HG03196 (cell line): Measurements from ENCODE around the gene IBA57.

Source experiments
- ATAC-seq: cut with Tn5 transposase; IDR thresholded peaks from one replicate; pipeline ENCODE4 v1.9.1; 2021; ENCODE audit not compliant: unreplicated experiment

The IBA57 gene

DNA sequence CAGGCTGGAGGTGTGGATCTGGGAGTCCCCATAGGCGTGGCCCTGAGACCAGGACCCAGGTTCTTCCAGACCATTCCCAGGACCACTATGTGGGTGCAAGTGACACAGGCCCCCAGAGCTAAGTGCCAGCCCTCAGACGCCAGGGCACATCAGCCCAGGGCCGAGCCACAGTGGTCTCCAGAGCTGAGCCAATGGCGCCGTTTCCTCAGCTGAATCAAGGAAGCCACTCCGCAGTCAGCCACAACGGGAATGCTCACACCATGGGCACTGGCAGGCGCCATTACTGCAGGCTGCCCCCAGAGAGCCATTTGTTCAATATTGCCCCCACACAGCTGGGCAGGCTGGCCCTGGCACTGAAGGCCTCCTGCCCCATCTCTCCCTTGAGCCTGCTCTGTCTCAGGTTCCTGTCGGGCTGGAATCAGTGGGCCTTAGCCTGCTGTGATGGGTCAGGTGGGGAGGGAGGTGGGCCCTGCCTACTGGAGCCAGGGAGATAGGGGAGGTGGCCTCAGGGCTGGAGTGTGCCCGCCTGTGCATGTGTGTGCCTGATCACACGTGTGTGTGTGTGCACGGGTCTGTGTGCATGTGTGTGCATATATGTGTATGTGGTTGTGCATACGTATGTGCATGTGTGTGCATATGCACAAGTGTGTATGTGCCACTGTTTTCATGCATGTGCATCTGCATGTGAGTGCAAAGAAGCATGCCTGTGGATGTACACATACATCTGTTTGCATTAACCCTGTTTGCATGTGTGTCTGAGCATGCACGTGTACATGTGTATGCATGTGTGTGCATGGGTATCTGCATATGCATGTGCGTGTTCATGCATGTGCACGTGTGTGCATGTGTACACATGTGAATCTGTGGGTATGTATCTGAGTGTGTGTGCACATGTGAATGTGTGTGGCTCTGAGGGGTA is 9.7 kb upstream of the IBA57 start:
- no peak for ATAC-seq

DNA sequence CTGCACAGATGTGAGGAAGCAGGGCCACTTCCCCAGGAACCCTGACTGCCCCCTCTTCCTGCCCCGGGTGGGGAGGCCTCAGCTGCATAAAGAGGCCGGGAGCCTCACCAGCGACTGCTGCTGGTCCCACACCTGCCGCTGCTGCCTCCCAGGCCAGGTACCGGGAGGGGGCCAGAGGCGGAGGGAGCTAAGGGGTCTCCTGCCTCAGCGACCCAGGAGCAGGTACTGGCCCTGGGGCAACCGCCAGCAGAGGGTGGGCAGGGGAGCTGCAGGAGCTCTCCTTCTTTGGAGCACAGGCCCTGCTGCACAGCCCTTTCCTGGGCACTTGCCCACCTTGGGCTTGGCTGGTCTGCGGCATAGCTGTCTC is 9.1 kb upstream of the IBA57 start:
- ATAC-seq, result no peak

DNA sequence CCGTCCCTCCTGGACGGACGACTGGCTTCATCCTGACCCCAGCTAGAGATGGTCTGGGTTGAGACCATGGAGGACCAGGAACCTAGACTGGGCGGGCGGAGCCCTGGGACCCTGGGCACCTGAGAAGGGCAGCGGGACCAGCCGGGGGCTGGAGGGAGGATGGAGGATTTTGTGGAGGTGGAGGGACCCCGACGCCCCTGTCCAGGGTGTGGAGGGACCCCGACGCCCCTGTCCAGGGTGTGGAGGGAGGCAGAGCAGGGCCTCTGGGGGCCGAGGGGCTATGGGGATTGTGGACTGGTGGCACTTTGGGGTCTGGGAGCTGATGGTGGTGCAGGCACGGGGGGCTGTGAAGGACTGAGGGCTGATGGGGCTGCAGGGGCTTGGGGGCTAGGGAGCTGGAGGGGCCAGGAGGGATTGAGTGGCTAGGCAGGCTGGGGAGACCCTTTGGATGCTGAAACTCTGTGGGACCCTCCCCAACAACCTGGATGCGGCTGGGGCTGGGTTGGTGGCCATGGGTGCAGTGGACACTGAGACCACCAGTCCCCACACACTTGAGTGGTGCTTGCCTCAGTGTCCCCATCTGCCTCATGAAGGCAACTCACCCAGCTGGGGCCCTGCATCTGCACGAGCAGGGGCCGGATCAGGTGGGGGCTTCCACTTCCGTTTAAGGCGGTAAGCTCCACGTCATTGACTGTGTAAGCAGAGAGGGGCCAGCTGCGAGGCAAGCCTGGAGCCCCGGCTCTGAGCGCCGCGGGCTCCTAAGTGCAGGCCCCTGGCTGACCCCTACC is 8.5 kb upstream of the IBA57 start:
- ATAC-seq, result no peak

DNA sequence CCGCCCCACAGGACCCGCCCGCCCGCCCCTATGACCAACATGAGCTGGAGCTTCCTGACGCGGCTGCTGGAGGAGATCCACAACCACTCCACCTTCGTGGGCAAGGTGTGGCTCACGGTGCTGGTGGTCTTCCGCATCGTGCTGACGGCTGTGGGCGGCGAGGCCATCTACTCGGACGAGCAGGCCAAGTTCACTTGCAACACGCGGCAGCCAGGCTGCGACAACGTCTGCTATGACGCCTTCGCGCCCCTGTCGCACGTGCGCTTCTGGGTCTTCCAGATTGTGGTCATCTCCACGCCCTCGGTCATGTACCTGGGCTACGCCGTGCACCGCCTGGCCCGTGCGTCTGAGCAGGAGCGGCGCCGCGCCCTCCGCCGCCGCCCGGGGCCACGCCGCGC is 7.9 kb upstream of the IBA57 start:
- no peak for ATAC-seq

DNA sequence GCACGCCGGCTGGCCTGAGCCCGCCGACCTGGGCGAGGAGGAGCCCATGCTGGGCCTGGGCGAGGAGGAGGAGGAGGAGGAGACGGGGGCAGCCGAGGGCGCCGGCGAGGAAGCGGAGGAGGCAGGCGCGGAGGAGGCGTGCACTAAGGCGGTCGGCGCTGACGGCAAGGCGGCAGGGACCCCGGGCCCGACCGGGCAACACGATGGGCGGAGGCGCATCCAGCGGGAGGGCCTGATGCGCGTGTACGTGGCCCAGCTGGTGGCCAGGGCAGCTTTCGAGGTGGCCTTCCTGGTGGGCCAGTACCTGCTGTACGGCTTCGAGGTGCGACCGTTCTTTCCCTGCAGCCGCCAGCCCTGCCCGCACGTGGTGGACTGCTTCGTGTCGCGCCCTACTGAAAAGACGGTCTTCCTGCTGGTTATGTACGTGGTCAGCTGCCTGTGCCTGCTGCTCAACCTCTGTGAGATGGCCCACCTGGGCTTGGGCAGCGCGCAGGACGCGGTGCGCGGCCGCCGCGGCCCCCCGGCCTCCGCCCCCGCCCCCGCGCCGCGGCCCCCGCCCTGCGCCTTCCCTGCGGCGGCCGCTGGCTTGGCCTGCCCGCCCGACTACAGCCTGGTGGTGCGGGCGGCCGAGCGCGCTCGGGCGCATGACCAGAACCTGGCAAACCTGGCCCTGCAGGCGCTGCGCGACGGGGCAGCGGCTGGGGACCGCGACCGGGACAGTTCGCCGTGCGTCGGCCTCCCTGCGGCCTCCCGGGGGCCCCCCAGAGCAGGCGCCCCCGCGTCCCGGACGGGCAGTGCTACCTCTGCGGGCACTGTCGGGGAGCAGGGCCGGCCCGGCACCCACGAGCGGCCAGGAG is 7.2 kb upstream of the IBA57 start:
- ATAC-seq, result no peak

DNA sequence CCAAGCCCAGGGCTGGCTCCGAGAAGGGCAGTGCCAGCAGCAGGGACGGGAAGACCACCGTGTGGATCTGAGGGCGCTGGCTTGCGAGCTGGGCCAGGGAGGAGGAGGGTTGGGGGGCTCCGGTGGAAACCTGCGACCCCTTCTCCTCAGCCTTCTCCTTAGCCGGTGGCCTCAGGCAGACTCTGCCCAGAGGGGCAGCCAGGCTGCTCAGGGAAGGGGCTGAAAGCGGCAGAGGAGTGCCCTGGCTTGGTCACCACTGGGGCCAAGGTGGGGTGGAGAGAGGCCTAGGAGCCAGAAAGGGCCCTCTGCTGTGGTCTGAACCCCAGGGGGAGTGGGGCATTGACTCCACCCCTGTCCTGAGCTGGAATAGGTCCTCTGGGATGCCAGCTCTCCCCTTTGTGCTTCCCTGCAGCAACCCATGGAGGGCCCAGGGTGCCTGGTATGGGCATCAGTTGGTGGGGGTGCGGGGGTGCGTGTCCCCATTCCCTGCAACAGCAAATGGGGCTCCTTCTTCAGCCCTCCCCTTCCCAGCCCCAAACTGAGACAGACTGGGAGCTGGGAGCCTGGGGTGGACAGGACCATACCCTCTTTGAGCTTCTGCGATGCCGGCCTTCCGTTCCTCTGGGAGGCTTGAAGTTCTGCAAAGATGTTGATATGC is 6.5 kb upstream of the IBA57 start:
- ATAC-seq, result no peak

DNA sequence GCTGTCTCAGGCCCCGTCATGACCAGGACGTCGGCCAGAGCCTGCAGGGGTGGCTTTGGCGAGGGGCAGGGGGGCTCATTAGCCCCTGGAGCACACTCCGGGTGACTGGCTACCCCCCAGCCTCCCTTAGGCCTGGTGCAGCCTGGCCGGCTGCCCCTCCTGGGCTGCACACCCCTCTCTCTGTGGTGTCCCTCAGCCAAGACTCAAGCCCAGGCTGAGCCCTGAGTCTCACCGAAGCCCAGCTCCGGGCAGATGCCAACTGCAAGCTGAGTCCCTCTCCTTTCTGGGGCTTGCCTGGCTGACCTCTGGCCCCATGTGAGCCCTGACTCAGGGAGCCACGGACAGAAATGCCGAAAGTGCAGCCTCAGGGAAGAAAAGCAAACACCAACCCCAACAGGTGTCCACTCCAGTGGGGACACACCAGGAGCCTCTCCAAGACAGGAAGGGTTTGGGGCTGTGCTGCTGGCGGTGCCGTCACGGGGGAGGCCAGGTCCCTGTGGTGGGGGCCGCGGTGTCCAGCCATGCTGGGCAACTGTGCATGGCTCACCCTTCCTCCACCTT is 5.3 kb upstream of the IBA57 start:
- no peak for ATAC-seq

DNA sequence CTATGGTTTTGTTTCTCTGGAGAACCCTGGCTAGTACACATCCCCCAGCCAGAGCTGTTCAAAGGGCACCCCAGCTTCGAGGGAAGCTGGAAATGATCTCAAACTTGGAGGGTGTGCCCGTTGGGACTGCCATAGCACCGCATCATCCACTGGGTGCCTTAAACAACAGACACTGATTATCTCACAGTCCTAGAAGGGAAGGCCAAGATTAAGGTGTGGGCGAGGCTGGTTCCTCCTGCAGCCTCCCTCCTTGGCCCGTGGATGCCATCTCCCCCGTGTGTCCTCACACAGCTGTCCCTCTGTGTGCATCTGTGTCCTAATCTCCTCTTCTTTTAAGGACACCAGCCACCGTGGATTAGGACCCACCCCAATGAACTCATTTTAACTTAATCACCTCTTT is 4.2 kb upstream of the IBA57 start:
- no peak for ATAC-seq

DNA sequence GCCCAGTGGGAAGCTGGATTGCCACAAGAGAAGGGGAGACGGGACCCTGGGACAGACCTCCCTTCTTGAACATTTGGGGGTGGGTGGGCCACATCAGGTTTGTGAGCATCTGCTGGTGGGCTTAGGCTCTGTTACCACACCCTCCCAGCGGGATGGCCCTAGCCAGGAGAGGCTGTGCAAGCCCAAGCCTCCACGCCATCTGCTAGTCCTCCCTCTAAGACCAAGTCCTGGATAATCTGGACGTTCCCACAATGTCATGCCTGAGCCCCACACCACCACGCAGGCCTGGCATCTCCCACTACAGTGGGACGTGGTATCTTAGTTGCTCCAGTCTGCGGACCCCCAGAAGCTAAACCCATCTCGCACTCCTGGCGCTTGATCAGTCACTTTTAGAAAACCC is 3.7 kb upstream of the IBA57 start:
- ATAC-seq, result no peak

DNA sequence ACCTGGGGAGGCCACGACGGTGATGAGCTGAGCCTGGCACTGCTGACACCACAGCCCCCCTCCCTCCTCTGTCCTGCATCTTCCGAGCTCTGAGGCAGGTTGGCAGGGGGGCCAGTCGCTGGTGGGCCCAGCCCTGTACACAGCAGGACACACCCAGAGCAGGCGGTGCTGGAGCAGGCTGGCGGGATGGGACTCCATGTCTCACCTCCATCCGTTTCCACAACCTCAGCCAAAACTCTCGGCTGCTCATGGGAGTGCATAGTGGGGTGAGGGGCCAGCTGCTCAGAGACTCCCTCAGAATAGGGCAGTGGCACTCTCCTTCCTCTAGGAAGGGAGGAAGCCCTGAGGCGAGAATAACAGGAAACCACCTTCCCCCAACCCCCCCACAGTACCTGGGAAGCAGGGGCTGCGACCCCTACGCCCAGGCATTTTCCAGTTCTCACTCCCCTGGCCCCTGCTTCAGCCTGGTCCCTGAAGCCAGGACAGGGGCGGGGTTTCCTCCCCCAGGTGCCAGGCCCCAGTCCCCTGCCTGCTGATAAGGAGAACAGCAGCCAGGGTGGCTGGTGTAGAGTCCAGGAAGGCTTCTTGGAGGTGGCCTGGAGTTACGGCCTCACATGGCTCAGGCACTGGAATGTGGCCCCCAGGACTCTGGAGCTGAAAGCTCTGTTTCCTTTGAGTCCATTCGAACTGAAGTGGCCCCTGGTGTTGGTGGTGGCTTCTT is 3.2 kb upstream of the IBA57 start:
- ATAC-seq, result no peak

DNA sequence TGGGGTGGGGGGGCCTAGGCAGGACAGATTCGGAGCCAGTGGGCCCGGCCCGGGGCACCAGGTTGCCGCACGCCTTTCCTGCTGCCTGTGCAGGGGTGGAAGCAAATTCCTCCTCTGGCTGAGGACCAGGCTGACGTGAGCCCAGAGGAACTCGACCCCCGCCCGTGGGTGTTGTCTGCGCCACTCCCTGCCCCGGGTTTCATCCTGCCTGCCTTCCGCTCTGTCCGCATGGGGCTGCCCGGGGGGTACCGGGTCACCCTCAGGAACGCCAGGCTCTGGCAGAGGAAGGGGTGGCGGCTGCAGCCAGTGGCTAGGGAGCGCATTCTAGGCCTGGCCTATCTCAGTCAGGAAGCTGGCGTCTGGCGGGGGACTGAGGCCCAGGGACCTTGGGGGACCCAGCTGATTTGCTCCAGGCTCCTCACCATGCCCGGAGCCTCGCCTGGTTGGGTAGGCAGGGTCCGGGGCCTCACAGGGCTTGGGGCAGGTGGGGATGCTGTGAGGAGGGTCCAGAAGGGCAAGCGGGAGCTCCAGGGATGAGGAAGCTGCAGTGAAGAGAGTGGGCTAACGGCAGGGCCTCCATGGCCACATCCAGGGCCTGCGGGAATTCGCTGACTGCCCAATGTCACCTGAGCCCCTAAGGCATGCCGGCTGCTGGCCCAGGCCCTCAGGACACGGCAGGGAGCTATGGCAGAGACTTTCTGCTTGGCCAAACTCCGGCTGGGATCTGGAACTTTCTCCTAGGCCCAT is 2.4 kb upstream of the IBA57 start:
- no peak for ATAC-seq

DNA sequence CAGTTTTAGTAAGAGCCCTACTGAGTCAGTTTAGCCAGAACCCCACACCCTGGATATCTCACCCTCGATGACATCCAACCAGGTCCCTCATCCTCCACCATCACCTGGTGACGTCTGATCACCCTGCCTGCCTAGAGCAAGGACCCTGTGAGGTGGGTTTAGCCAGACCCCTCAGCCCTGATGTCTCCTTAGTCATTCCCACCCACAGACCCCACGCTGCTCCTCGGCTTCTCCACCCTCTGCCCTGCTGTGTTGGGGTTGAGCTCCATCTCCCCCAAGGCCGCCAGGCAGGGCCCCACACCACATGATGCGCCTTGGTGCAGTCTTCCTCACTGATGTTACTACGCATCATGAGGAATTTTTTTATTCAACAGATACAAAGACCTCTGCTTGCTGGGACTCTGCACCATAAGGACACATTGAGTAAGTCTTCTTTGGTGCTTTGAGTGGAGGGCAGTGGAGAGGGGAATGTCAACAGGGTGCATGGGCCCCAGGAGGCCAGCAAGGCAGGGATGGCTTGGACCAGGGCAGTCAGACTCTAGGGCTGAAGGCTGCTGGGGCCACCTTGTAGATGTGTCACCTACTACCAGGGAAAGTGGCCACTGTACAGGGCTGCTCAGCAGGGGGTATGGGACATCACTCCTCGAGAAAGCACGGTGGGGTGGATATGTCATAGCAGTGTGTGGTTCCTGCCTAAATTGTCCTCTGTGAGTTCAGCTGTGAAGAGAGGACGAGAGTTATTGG is 1.7 kb upstream of the IBA57 start:
- no peak for ATAC-seq

DNA sequence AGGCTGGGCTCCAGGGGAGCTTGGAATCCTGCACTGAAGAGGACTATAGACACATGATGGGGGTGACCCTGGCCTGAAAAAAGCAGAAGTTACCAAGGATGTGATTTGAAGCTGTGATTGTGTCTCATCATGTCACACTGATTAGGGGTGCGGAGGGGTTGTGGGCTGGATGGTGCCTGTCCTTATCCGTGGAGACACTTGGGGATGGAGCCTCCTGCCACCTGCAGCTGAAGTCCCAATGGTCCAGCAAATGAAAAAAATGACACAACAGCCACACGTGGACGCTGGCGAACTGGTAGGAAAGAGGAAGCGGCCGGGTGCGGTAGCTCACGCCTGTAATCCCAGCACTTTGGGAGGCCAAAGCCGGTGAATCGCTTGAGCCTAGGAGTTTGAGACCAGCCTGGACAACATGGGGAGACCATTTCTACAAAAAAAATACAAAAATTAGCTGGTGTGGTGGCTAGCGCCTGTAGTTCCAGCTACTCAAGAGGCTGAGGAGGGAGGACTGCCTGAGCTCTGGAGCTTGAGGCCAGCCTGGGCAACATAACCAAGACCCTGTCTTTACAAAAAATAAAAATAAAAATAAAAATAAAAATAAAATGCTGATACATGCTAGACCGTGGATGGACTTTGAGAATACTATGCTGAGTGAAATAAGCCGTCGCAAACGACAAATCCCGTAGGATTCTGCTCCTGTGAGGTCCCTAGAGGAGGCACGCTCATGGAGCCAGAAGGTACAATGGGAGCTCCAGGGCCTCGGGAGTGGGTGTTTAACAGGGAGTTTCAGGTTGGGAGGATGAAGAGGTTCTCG is 838 bp upstream of the IBA57 start:
- ATAC-seq, result peak; percentile 0

DNA sequence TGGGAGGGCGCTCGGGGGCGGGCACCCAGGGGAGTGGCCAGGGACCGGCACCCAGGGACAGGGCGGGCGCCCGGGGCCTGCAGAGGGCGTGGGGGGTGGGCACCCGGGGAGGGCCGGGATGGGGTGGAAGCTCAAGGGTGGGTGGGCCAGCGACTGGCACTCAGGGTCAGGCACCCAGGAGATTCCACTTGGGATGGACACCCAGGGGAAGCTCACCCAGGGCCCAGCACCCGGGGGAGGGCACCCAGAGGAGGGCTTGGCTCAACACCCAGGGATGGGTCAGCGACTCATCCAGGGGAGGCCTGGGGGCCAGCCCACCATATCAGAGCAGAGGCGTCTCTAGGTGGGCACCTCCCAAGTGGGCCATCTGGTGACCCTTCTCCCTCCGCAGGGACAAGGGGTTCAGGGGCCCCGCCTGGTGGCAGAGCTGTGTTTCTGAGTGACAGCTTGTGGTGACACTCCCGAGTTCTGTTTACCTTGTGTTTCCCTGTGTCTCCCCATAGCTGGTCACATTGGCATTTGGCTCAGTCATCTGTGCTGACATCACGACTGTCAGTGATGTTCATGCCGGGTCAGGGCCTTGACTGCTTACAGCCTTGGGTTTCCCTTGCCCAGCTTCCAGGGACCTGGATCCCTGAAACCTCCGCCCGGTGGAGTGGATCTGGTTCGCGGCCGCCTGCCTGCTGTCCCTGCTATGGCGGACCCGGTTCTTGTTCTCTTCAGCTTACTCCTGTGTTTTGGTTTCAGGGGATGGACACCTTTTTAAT is 749 bp downstream of the IBA57 start:
- peak; percentile 14 for ATAC-seq

DNA sequence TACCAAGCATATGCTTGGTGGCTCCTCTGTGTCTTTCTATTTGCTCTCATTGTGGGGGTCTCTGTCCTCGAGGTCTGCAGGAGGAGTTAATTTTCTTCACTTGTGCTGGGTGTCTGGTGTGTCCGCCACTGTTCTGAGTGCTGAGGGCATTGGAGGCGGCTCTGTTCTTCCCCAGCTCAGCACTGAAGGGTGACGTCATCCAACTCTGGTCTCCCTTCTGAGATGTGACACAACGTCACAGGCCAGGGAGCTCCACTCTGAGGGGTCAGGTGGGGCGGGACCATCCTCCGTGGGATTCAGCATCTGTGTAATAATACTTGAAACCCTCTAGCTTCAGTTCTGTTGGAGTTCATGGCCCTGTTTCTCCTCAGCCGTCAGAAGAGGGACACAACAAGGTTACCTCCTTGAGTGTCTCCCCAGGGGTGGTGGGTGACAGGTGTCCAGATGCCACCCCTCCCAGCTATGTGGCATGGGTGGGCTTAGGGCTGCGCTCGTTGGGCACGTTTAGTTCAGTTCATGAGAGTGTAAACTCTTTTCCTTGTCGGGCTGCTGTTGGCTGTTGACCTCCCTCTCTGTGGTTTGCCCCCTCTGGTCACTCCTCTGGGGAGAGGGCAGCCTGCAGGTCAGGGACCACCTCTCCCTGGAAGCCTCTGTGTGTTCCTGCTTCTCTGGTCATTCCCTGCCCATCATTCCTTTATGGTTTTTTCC is 3.1 kb downstream of the IBA57 start:
- ATAC-seq, result no peak

DNA sequence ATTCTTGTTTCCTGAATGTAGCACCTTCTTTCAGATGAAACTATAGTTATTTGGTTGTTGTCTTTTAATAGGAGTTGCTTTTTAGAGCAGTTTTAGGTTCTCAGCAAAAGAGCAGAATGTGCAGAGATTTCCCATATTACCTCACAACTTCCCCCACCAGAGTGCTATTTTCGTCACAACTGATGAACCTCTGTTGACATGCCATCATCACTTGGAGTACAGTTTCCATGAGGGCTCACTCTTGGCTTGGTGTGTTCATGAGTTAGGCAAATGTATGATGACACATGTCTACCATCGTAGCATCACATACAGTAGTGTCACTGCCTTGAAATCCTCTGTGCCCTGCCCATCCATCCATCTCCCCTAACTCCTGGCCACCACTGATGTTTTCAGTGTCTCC is 3.7 kb downstream of the IBA57 start:
- ATAC-seq, result no peak
